ENCODE data around the gene OR4X2.
"Not testable (repeated sequence)": the region's sequence is repeated elsewhere in the genome, so short reads cannot be mapped to it uniquely, and the experiment has no call there.

The OR4X2 gene, protein sequence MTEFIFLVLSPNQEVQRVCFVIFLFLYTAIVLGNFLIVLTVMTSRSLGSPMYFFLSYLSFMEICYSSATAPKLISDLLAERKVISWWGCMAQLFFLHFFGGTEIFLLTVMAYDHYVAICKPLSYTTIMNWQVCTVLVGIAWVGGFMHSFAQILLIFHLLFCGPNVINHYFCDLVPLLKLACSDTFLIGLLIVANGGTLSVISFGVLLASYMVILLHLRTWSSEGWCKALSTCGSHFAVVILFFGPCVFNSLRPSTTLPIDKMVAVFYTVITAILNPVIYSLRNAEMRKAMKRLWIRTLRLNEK

DNA sequence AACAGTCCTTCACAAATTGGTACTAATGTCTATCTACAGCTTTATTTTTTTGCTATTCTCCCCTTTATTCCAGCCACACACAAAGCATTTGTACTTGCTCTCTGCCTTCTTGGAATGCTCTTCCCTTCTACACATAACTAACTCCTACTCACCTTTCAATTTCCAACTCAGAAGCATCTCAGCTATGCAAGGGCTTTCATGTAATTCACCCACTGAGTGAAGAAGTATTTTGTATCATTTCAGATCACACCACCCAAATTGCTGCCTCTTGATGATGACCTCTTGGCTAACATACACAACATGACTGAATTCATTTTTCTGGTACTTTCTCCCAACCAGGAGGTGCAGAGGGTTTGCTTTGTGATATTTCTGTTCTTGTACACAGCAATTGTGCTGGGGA, at the start of gene OR4X2:
OR4X2 (plus strand) TSS at position 301 of the 400 bp plus-strand sequence; CDS start at position 301, 0 bp downstream.
- DNase-seq = no peak

DNA sequence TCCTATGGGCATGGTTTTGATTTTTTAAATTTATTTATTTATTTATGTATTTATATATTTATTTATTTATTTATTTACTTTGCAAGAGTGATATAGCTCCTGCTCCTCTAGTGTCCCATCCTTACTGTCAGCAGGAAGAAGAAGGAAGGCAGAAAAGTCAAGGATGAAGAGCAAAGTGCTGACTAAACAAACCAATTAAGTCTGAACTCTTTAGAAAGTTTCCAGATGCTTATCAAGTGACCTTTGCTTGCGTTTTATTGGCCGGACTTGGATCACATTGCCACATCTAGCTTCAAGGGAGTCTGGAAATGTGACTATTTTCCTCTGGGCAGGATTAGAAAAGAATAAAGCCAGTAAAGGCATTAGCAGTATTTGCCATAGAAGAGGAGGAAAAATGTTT, 37.0 kb upstream of the OR4X2 start:
- no peak for DNase-seq

DNA sequence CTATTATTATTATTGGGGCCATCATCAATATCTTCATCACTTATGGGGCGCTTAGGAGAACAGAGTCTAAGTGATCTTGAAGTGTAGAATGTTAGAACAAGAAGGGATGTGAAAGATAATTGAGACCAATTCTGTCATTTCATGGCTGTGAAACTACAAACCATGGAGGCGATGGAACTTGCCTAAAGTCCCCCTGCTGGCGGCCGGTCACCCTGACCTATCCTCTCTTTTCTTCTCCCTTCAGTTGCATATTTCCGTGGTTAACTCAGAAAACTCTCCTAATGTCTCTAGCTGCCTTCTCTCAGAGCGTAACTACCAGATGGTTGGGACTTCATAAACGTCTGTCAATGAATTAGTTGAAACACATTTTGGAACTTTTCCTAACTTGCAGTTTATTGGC, 34.9 kb upstream of the OR4X2 start:
- DNase-seq = no peak

DNA sequence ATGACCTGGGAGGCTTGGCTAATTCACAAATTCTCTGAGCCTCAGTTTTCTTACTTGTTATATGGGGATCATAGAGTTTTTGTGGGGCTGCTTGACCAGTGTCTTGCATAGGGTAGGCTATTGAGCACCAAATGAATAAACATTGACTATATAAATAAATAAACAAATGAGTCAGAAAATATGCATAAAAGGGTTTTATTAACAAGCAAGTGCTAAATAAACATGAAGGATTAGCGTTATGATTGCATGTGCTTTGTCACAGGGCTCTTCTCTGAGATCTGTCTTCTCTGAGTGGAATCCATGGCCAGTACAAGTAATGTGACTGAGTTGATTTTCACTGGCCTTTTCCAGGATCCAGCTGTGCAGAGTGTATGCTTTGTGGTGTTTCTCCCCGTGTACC, 28.4 kb upstream of the OR4X2 start, which contains the start of gene OR4B1:
OR4B1 (plus strand) TSS at position 301 of the 400 bp plus-strand sequence; CDS start at position 301, 0 bp downstream.
- DNase-seq = no peak

DNA sequence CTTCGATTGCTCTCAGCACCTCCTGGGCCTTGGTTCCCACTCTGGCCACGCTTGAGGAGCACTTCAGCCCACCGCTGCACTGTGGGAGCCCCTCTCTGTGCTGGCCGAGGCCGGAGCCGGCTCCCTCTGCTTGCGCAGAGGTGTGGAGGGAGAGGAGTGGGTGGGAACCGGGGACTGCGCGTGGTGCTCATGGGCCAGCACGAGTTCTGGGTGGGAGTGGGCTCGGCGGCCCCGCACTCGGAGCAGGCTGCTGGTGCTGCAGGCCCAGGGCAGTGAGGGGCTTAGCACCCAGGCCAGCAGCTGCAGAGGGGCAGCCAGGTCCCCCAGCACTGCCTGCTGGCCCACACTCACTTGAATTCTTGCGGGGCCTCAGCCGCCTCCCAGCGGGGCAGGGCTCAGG, 16.1 kb upstream of the OR4X2 start:
- no peak for DNase-seq

DNA sequence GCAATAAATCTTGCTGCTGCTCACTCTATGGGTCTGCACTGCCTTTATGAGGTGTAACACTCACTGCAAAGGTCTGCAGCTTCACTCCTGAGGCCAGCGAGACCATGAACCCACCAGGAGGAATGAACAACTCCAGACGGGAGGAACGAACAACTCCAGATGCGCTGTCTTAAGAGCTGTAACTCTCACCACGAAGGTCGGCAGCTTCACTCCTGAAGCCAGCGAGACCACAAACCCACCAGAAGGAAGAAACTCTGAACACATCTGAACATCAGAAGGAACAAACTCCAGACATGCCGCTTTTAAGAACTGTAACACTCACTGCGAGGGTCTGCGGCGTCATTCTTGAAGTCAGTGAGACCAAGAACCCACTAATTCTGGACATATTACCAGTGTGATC, 14.8 kb upstream of the OR4X2 start:
- not testable (repeated sequence) for DNase-seq

DNA sequence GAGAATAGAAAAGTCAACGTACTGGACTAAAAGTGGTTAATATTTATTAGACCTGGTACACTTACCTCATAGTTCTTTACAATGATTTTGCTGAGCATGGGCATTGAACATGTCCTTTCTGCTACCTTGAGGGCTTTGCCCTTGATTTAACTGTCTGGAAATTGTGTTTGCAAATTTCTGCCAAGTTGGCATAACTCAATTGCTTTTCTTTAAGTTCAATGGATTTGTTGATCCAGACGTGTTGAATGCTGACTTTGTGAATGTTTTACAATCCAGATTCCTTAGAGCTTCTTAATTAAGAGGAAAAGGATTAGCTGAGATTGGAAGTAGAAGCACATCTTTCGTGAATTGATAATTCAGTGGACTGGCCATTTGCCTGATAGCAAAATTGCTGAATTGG, 7.2 kb upstream of the OR4X2 start:
- DNase-seq = no peak

- no peak for DNase-seq
These were observed 2.4 kb upstream of the OR4X2 start for GRCh38 chr11:48242501-48242900.

DNA sequence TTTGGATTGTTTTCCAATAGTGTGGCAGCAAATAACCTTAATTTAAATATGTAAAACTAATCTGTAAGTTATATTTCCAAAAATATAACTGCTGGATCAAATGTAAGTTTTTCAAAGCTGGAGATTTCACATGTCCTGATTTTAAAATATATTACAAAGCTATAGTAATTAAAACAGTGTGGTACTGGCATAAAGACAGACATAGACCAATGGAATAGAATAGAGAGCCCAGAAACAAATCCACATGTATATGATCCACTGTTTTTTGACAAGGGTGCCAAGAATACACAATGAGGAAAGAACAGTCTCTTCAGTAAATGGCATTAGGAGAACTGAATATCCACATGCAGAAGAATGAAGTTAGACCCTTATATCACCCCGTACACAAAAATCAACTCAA, 4.0 kb downstream of the OR4X2 start:
- DNase-seq = no peak

GRCh38 chr11:48261600-48261999, 16.7 kb downstream of the OR4X2 start:
- no peak for DNase-seq

- DNase-seq = no peak
These were observed 18.6 kb downstream of the OR4X2 start, which contains the start of gene OR4X1 for GRCh38 chr11:48263423-48263911. Gene OR4X1 (plus strand): TSS chr11:48263861. CDS start chr11:48263861, 0 bp downstream.

GRCh38 chr11:48270621-48271020, 25.7 kb downstream of the OR4X2 start:
- DNase-seq = no peak

DNA sequence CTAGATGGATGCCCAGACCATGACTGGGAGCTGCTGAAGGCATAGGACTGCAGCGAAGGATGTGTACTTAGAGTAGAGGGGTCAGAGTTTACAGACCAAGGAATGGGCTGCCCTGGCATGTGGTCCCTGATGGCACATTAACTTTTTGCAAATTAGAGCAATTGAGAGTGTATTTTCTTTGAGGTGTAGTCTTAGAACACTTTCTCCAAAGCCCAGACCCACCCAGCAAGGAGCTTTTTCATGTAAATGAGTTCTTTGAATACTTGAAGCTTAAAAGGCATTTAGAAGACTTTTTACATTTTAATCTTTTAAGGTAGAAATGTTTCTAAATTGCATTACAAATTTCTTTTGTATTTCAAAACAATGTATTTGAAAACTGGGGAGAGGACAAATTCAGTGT, 27.7 kb downstream of the OR4X2 start:
- DNase-seq = no peak
